H4 (cell line): ENCODE data around the gene CLPSL1. TPM values are rescaled to one million over a fixed set of nuclear protein-coding genes. Genes with fewer than 3 reads are reported as not detected.
"Not testable (repeated sequence)": the region's sequence is repeated elsewhere in the genome, so short reads cannot be mapped to it uniquely, and the experiment has no call there.

Experiments
- DNase-seq: peaks from one replicate; pipeline ENCODE4 v3.0.0-alpha.2; 2015; ENCODE audit warnings: low spot score
- total RNA-seq: library from RNA; depleted of rRNA; stranded (reverse); fragments of >200 nt; shearing (Covaris generic); gene quantifications from 2 replicates; pipeline ENCODE4 v1.2.3, GENCODE V29; 2014; rRNA removed

Gene CLPSL1, protein sequence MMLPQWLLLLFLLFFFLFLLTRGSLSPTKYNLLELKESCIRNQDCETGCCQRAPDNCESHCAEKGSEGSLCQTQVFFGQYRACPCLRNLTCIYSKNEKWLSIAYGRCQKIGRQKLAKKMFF
- not detected in 2 replicates for total RNA-seq

- no peak for DNase-seq
Measured at GRCh38 chr6:35780719-35781118, at the start of gene CLPSL1. CLPSL1 (plus strand) TSS chr6:35781019; CDS start chr6:35781111, 92 bp downstream.

- peak; percentile 77 for DNase-seq
Measured at GRCh38 chr6:35731414-35731735, 49.4 kb upstream of the CLPSL1 start.

DNA sequence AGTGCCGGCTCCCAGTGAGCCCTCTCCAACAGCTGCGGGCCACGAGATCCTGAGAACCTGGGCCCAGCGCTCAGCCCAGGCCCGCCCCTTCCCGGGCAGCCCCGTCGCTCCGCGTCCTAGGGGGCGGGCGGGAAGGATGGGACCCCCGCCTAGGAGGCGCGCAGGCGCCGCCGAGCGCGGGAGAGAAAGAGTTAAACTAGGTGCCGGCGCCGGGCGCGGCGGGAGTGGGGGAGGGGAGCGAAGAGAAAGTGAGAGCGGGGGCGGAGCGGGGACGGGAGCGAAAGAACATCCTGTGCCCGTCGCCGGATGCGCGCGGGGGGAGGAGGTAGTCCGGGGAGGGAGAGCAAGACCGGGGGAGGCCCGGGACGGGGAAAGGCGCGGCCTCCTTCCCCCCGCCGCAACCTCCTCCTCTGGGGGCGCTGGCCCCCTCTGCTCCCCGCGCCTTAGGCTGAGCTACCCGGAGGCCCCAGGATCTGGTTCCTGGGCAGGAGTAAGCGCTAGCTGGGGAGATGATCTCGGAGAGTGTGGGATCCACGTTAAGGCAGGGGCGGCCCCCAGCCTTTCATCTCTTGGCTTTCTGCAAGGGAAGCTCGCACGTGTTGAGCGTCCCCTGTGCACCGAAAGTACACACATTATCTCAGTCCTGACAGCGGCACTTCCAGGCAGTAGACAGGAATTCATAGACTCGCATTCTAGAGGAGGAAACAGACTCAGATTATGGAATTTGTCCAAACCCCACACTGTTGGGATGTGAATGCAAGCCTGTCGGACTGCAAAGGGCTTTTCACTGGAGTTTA is 48.9 kb upstream of the CLPSL1 start:
- peak; percentile 84 for DNase-seq

GRCh38 chr6:35733633-35734032 is 47.2 kb upstream of the CLPSL1 start:
- DNase-seq: no peak

GRCh38 chr6:35734319-35734718 is 46.5 kb upstream of the CLPSL1 start:
- DNase-seq: not testable (repeated sequence)

- DNase-seq: no peak
Measured at GRCh38 chr6:35735452-35735851, 45.4 kb upstream of the CLPSL1 start.

GRCh38 chr6:35736253-35736894 is 44.4 kb upstream of the CLPSL1 start:
- DNase-seq: no peak

GRCh38 chr6:35736982-35737412 is 43.8 kb upstream of the CLPSL1 start, which contains the start of gene ARMC12:
ARMC12 (plus strand) TSS chr6:35737032; CDS start chr6:35737109, 77 bp downstream.
- DNase-seq: no peak

GRCh38 chr6:35737413-35738211 is 43.2 kb upstream of the CLPSL1 start:
- peak; percentile 85 for DNase-seq

- DNase-seq: no peak
Measured at GRCh38 chr6:35739645-35740524, 40.9 kb upstream of the CLPSL1 start.

DNA sequence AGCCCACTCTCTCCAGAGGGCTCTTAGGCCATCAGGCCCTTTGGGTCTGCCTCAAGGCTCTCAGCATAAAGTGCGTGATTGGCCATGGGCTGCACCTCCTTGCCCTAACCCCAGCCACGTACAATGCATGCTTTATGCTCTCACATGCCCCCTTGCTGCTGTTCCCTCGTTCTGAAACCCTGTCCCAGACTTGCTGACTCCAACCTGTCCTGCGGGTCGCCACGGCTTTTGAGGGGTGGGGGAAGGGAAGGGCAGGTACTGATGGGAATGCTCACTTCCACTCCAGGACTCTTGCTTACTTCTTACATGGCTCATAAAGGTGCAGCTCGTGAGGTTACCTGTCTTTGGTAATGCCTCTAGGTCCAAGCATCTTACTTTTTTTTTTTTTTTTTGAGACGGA is 38.0 kb upstream of the CLPSL1 start:
- no peak for DNase-seq

GRCh38 chr6:35745509-35745908 is 35.3 kb upstream of the CLPSL1 start:
- DNase-seq: no peak

- no peak for DNase-seq
Measured at GRCh38 chr6:35746516-35746915, 34.3 kb upstream of the CLPSL1 start.

DNA sequence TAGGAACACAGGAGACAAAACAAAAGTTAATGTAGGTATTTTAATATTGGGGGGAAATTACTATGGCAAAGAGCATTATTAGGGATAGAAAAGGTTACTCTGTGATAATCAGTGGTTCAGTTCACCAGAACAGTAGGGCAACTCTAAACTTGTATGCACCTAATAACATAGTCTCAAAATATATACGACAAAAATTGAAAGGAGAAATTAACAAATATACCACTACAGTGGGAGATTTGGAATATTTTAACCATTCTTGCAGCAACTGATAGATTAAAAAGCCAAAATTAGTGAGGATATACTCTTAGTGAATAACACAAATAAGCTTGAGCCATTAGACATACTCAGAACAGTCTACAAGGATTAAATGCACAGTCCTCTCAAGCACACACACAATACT is 32.9 kb upstream of the CLPSL1 start:
- no peak for DNase-seq

DNA sequence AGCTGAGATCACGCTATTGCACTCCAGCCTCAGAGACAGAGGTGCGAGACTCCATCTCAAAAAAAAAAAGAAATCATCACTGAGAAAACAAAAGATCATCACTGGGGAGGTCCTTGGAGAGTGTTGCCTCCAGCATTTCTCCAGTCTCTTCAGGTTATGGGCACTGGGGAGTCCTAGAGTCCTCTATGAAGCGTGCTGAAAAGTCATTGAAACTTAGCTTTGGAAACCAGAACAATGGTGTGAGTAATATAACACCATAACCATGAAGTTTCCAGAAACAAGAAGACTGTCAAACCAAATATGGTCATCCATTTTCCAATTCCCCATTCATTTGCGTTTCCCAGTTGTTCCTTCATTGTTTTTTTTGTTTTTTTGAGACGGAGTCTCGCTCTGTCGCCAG is 30.3 kb upstream of the CLPSL1 start:
- DNase-seq: no peak

DNA sequence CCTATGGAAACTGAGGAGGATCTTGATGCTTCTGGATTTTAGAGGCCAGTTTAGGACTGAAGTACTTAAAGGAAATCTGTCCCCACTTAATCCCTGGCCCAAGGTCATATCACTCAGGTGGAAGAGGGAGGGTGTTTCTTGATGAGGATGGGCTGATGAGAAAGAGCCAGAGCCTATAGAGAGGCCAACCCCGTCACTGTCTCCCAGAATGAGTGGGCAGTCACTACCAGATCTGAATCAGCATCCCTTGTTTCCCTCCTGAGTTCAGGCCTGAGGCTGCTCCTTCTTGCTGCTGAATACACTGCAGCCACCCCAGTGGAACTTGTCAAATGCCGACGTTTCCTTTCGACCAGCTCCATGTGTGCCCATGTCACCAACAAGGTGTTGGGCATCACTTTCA is 29.2 kb upstream of the CLPSL1 start:
- no peak for DNase-seq

DNA sequence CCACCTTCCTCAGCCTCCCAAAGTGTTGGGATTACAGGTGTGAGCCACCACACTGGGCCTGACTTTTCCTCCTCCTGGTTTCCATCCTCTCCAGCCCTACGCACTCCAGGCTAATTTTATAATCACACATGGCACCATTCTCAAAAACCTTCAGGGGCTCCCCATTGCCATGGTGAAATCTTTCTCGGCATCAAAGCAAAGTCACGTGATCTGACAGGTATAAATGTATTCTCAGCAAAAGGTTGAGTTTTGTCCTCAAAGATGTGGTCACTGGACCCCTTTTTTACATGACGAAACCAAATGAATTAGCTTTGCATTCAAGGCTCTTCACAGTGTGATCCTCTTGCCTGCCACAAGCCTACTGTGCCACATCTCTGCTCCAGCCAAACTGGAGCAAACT is 28.5 kb upstream of the CLPSL1 start:
- no peak for DNase-seq

GRCh38 chr6:35754452-35755277 is 26.2 kb upstream of the CLPSL1 start:
- DNase-seq: no peak

DNA sequence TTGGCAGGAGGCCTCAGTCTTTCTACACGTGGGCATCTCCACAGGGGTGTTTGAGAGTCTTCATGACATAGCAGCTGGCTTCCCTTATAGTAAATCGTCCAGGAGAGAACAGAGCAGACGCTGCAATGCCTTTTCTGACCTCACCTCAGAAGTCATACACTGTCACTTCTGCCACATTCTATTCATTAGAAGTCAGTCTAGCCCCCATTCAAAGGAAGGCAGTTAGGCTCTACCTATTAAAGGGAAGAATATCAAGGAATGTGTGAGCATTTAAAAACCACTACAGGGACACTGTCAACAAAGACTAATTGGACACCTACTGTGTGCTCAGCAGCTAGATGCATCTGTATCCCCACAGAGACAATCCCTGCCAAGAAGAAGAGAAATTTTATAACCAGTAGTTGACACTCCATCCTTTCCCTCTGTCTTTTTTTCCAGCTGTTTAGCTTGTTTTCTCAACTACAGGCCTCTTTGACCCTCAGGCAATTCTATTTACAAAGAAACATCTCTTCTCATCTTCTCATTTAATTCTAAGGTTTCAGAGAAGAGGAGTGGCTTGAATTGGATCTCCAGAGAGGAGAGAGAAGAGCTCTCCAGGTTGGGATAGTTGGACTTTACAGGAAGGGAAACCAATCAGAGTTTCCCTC is 25.4 kb upstream of the CLPSL1 start:
- no peak for DNase-seq
